Measurements from ENCODE around the gene DBH. TPM values are rescaled to one million over a fixed set of nuclear protein-coding genes. Genes with fewer than 3 reads are reported as not detected.

The DBH gene
- total RNA-seq = 0.13 TPM

DNA sequence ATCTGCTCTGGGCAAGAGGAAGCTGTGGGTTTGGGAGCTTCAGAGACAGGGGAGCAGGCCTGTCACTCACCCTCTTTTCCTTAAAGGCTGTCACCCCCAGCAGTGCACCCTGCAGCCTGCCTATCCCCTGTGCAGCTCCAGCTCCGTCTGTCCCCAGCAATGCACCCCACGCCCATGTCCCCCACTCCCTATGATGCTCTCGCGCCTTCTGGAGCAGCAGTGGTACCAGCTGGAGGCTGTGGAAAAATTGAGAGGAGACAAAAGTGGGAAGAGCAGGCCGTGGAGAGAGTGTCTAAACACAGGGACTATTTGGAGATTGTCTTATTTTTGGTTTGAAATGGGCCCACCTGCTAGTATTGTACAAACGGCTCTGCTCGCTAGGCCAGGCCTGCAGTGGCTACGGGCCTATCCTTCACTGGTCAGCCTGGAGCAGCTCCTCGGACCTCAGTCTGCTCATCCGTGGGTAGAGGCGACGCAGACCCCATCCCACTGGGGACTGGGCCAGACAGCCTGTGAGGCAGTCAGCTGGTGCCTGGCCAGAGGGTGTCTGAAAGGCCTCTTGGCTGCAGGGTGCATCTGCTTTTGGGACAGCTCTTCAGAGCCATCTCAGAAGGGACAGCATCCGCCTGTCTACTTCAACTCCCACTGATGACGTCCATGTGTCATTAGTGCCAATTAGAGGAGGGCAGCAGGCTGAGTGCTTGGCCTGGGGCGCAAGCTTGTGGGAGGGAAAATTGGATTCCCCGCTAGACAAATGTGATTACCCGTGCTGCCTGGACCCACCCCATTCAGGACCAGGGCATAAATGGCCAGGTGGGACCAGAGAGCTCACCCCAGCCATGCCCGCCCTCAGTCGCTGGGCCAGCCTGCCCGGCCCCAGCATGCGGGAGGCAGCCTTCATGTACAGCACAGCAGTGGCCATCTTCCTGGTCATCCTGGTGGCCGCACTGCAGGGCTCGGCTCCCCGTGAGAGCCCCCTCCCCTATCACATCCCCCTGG is at the start of gene DBH:
Gene DBH (plus strand): TSS at position 831 of the 999 bp plus-strand sequence. CDS start 9 bp downstream, at position 840.
- ATAC-seq (no peak), DNase-seq (ENCODE audit: low spot score) (no peak)
- intact Hi-C loops (cut with DNase I) = no loop called here

DNA sequence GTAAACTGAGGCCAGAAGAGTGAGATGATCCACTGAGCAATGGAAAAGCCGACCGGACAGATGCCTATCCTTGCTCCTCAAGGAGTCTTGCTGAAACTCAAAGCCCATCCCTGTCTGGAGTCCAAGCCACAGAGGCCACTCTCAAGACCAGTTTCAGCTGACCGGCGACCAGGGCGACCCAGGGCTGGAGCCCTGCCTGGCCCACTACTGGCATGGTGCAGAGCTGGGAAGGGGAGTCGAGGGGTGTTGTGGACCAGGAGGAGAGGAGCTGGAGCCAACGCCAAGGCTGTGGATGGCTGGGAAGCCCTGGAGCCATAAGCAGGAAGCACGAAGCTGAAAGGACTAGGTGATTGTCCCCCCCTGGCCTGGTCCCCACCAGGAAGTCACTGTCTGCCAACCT is 49.1 kb upstream of the DBH start:
- ATAC-seq (no peak), DNase-seq (ENCODE audit: low spot score) (no peak)
- intact Hi-C loops (cut with DNase I) = no loop called here

DNA sequence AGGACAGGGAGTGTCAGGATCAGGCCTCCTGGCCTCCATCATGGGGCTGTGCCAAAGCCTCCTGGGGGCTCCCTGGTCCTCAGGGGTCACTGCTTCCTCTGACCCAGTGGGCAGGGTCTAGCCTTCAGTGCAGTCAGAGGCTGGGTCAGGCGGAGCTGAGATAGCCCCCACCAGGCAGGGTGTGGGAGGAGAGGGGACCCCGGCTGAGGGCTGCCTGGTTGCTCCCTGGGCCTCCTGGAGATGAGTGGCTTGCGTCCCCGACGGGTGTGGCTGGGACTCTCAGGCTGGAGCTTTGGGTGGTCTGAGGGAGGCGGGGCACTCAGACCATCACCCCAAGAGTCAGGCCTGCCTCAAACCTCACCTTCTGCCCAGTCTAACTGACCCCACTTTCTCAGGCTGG is 48.7 kb upstream of the DBH start:
- no peak for ATAC-seq
- DNase-seq (ENCODE audit: low spot score) = no peak
- intact Hi-C loops (cut with DNase I) = no loop called here

DNA sequence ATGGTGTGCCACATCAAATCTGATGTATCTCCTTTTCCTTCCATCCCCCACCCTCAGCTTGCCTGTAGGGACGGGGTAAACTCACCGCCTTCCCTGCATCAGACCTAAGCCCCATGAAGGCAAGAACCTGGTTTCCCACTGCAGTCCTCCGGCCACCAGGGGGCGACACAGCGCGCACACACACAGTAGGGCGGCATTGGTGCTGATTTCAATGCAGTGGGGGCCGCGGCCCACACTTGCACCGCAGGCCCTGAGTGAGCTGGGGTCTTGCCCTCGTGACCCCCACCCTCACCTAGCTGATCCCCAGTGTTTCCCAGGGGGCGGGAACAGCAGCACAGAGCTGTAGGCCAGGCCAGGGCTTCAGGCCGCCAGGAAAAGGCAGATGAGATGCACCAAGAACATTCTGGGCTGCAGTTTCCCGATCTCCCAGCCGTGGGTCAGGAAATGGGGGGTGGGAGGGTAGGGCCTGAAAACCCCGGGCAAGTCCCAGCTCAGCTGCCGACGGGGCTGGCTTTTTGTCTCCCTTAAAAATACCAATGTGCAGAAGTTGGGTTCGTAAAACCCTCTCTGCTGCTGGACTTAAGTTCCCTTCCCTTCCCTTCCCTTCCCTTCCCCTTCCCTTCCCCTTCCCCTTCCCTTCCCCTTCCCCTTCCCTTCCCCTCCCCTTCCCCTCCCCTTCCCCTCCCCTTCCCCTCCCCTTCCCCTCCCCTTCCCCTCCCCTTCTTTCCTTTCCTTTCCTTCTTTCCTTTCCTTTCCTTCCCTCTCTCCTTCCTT is 46.5 kb upstream of the DBH start:
- ATAC-seq = no peak
- DNase-seq (ENCODE audit: low spot score) = no peak
- intact Hi-C loops (cut with DNase I) = no loop called here

DNA sequence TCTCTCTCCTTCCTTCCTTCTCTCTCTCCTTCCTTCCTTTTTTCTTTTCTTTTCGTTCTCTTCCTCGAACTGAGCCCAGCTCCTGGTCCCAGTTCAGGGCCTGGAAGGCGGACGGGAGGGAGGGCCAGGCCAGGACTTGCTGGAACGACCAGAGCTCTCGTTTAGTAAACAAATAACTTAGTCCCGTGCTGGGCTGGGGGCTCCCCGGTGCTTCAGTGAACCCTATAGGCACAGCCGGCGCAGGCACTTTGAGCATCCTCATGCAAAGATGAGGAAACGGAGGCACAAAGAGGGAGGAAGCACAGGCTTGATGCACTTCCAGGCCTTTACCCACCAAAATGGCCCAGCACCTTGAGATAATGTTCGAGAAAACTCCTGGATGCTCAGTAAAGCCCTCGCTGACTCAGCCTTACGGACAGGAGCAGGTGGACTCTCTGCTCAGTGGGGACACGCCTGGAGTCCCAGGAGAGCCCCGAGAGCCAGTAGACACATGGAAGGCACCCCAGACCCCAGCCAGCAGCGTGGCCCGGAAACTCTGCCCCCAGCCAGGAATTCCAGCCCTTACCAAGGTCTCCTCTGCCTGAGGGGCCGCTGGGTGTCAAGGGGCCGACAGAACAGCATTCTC is 45.8 kb upstream of the DBH start:
- no peak for ATAC-seq
- intact Hi-C loops (cut with DNase I) = no loop called here
- DNase-seq (ENCODE audit: low spot score) = no peak

DNA sequence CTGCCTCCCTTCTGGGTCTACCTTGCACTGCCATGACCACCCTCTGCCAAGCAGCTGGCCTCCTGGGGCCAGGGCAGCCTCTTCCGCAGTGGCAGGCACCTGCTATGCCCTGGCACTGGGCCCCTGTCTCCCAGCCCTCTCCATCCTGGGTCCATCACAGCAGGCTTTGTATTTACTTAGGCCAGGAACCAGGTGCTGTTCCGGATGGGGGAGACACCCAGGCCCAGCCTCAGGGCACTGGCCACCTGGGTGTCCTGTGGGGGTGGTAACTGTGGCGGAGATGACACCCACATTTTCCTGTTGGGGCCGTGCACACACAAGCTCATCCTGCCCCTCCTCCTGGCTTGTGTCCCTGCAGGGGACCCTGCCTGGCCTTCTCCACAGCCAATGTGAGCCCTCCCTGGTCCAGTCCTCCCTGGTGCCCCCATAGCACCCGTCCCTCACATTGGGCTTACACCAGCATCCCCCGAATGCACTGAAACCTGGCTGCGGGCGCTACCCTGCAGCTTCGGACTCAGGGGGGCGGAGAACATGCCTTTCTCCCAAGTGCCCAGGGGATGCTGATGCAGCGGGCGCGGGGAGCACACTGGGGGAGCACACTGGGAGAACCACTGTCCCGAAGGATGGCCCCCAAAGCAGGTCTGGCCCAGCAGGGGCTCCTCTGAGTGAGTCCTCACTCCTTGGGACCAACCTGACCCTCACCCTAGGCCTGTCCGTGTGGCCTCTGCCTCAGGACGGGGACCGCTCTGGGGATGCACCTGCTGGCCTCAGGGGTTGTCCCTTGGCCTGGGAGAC is 44.9 kb upstream of the DBH start:
- intact Hi-C loops (cut with DNase I) = no loop called here
- no peak for ATAC-seq

DNA sequence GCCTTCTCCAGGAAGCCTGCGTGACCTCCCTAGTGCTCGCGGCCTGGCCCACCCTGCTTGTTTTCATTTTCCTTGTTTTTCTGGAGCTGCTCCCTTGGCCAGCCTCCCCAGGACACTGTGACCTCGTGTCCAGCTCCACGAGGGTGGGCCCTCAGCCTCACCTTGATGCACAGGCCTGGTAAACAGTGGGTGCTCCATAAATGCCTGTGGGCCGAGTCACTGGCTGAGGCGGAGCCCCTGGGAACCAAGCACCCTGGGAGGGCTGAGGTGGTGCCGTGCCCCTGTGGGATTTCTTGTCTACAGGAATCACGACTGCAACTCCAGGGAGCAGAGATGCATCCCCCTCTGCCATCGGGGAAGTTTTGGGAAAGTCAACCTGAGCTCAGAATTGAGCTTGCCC is 44.2 kb upstream of the DBH start:
- ATAC-seq (peak; percentile 57), DNase-seq (ENCODE audit: low spot score) (no peak)
- intact Hi-C loops (cut with DNase I) = no loop called here

More for the DNA sequence above, 44.9 kb upstream of the DBH start:
- DNase-seq (ENCODE audit: low spot score) = no peak

DNA sequence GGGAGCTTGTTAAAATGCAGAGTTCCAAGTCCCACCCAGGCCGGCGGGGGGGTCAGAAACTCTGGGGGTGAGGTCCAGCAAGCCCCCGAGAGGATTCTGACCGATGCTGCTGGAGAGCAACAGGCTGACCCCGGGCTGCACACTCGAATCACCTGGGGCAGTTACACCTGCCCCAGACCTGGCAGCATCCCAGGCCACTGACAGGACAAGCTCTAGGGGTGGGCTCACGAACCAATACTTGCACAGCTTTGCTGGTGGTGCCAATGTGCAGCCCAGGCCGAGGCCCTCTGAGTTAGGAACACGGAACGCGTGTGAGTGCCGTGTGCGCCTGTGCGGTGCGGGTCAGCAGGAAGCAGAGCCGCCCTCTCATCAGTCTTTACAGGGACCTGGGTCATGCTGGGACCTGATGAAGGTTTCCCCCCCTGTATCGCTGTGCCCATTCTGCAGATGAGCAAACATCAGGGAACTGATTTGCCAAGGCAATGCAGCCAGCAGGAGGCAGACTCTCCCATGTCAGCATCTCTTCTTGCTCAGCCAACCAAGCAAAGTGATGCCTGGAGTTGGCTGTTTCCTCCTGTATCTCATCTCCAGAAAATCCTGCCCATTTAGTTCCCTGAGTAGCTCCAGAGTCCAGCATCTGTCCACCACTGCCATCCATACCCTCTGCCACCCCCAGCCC is 43.3 kb upstream of the DBH start:
- peak; percentile 27 for ATAC-seq
- DNase-seq (ENCODE audit: low spot score) = no peak
- intact Hi-C loops (cut with DNase I) = no loop called here

DNA sequence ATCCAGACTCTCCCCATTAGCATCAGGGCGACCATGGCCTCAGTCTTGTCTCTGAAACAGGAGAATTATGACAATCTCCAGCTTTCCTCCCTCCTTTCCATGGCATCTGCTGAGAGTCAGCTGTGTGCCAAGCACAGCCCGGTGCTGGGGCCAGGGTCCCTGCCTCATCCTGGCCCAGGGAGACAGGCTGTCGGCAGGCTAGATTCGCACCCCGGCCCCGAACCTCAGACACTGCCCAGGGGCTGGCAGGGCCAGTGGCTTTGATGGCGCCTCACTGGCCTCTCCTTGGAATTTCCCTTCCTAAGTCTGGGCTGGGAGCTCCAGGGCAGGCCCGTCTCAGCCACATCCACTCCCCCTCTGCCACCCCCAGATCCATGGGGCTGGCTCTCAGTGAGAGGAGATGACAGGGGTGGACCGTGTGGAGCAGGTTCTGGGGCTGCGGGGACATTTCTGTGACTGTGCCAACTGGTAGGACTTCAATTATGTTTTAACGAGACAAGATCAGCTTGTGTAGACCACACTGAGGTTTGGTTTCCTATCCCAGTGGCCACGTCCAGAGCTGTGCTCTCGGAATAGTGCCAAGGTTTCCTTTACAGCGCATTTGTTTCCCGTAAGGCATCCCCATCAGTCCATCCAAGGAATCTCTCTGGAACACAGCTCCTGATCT is 42.4 kb upstream of the DBH start:
- DNase-seq (ENCODE audit: low spot score) = no peak
- ATAC-seq = no peak
- intact Hi-C loops (cut with DNase I) = no loop called here

DNA sequence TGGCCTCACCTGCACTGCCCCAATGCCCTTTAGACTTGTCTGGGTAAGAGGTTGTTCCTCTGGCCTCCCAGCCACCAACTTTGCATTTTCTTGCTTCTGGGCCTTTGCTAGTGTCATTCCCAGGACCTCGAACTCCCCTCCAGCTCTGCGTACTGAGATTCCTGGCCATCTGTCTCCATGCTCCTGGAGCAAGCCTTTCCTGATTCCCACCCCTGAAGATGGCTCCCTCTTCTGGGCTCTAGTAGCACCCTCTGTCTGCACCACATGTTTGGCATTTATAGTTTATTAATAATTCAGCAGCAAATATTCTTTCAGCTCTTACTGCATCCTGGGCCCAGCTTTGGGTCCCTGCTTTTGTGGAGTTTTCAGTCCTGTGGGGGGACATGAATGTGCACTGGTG is 41.9 kb upstream of the DBH start:
- no peak for DNase-seq (ENCODE audit: low spot score)
- intact Hi-C loops (cut with DNase I) = no loop called here
- no peak for ATAC-seq

DNA sequence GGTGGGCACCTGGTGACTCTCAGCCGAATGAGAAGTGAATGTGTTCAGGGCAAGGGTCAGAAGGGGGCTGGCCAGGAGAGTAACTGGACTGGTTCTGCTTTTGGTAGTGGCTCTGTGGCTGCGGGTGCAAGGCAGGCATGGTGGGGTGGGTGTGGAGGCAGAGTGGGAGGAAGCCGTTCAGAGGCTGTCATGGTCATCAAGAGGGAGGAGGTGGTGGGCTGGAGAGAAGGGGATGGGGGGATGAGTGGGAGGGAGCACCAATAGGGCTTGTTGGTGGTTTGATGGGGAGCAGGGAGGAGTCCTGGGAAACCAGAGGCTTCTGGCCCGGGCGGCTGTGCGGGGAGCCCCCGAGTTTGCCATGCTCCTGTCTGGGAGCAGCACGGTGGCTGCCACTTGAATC is 40.3 kb upstream of the DBH start:
- intact Hi-C loops (cut with DNase I) = no loop called here
- ATAC-seq (no peak), DNase-seq (ENCODE audit: low spot score) (no peak)

DNA sequence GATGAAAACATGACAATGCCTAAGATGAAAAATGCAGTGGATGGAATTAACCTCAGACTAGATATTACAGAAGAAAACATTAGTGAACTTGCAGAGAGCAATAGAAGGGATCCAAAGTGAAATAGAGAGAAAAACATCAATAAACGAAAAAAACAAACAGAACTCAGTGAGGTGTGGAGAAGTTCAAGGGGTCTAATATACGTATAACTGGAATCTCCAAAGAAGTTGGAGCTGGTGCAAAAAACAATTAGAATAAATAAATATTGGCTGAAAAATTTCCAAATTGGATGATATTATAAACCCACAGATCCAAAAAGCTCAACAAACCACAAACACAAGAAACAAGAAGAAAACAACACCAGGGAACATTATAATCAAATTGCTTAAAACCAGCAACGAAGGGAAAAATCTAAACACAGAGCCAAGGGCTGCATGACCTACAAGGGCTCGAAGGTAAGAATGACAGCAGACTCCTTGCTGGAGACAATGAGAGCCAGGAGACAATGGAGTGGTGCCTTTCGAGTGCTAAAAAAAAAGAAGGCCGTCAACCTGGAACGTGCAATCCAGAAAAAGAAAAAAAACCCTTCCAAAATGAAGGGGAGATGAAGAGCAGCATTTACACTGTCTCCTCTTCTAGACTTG is 38.7 kb upstream of the DBH start:
- ATAC-seq = no peak
- intact Hi-C loops (cut with DNase I) = no loop called here
- DNase-seq (ENCODE audit: low spot score) = no peak

DNA sequence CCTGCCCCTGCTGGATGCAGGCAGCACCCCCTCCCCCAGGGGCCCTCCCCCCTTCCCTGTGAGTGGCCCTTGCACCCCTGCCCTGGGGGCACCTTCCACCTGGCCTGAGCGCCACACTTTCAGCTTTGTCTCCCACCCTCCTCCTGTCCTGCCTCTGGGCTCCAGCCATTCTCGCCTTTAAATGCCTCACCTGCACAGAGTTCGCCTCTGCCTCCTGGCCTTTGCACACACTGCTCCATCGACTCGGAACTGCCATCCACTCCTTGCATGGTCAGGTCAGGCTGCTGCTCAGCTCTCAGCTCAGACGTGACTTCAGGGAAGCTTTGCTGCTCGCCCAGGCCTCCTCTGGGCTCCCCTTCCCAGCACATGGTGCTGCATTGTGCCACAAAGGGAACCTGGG is 37.2 kb upstream of the DBH start:
- no peak for ATAC-seq
- no peak for DNase-seq (ENCODE audit: low spot score)
- intact Hi-C loops (cut with DNase I) = no loop called here

DNA sequence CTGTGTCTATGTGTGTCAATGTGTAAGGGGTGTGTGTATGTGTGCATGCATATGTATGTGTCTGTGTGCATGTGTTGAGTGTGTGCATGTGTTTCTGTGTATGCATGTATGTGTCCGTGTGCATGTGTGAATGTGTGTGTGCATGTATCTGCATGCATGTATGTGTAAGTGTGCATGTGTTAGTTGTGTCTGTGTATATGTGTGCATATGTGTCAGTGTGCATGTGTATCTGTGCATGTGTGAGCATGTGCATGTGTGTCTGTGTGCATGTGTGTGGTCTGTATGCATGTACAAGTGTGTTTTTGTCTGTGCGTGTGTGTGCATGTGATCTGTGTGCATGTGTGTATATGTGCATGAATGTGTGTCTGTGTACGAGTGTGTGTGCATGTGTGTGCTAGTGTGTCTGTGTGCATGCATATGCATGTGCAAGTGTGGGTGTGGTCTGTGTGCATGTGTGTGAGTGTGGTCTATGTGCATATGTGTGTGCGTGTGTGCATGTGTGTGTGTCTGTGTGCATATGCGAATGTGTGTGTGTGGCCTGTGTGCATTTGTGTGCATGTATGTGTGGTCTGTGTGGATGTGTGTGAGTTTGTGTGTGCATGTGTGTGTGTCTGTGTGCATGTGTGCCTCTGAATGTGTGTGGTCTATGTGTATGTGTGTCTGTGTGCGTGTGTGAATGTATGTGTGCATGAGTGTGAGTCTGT is 36.5 kb upstream of the DBH start:
- no peak for ATAC-seq
- DNase-seq (ENCODE audit: low spot score) = no peak
- intact Hi-C loops (cut with DNase I) = no loop called here

DNA sequence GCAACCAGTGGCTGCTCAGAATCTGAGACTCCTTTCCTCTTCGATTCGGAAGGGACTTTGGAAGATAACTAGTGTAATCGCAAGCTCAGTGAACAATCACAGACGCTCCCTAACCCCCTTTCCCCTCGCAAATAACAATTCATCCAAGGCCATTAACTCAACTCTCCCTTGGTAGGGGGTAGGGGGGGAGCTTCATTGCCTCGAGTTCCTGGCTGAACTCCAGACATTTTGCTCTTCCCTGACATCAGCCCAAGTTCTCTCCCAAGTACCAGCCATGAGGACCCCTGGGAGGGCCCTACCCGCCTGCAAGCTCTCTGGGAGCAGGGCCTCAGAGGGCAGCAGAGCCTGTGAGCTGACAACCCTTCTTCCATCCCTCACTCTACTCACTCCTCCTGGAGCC is 35.4 kb upstream of the DBH start:
- intact Hi-C loops (cut with DNase I) = no loop called here
- DNase-seq (ENCODE audit: low spot score) (no peak), ATAC-seq (no peak)

DNA sequence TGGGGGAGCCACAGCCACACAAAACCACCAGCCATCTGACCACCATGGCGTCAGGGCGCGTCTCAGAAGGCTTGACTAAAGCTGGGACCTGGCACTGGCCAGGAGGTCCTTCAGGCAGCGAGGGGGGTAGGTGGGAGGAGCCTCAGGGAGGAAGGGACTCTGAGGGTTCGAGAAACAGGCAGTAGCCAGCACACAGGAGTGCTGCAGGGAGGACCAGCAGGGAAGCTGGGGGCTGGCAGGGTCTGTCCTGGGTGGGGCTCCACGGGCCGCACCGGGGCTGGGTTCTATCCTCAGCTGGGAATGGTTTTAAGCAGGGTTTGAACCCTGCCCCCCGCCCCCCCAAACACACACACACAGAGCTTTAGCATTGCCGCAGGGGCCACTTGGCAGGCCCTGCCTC is 34.4 kb upstream of the DBH start:
- DNase-seq (ENCODE audit: low spot score) = no peak
- no peak for ATAC-seq
- intact Hi-C loops (cut with DNase I) = no loop called here

DNA sequence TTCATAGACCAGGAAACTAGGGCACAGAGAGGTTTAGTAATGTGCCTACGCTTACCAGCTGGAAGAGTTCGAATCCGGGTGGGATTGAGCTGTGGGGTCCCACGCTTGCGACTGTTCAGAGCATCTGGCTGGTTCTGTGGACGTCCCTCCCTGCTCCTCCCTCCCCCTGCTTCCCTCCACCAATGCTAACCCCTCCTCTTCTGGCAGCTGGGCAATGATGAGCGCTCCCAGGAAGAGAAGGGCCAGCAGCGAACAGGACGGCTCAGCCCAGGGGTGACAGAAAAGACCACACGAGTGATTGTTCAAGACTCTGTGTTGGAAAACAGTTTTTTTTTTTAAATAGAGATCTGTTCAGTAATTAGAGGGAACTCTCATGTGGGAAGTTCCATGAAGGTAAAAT is 33.9 kb upstream of the DBH start:
- intact Hi-C loops (cut with DNase I) = no loop called here
- ATAC-seq (no peak), DNase-seq (ENCODE audit: low spot score) (no peak)

All from sciatic nerve (tissue), 2 donors.